DND-41 (cell line): ENCODE data around the gene STARD13.

Source experiments
- ATAC-seq: fragments of 200-7000 bp; cut with Tn5 transposase; 3 replicates; pipeline ENCODE4 v1.9.1; 2021; ENCODE audit warnings: low read depth; ENCODE audit not compliant: insufficient read depth
- DNase-seq: peaks from one replicate; pipeline ENCODE4 v3.0.0-alpha.2; 2020
- H2AFZ ChIP-seq: 2 replicates; pipeline ENCODE4 v1.6.0; 2012; ENCODE audit warnings: low read depth, low read length
- H3K27ac ChIP-seq: 2 replicates; pipeline ENCODE4 v1.5.1; 2012; ENCODE audit warnings: low read length, inconsistent platforms
- H3K27me3 ChIP-seq: fragments of 200-600 bp; sonication (generic); 2 replicates; pipeline ENCODE4 v1.6.0; 2012; ENCODE audit warnings: low read length, mild to moderate bottlenecking, inconsistent platforms; ENCODE audit not compliant: insufficient read depth, poor library complexity
- H3K36me3 ChIP-seq: 2 replicates; pipeline ENCODE4 v1.5.1; 2012; ENCODE audit warnings: low read length, inconsistent platforms; ENCODE audit not compliant: insufficient read depth
- H3K4me1 ChIP-seq: 2 replicates; pipeline ENCODE4 v1.5.1; 2012; ENCODE audit warnings: mild to moderate bottlenecking, low read length; ENCODE audit not compliant: insufficient read depth
- H3K4me2 ChIP-seq: 2 replicates; pipeline ENCODE4 v1.6.0; 2012; ENCODE audit warnings: mild to moderate bottlenecking, moderate library complexity, low read length, inconsistent platforms; ENCODE audit not compliant: insufficient read depth
- H3K4me3 ChIP-seq, 2 experiments: fragments of 200-600 bp in 1 of 2; shearing (Covaris generic) in 1 of 2; 2 replicates each; pipeline ENCODE4 v1.5.1; 2012 to 2016; ENCODE audit warnings: inconsistent platforms in 2 of 2, low read length in 2 of 2, mild to moderate bottlenecking in 2 of 2, low read depth in 1 of 2, moderate library complexity in 1 of 2
- H3K79me2 ChIP-seq: 2 replicates; pipeline ENCODE4 v1.6.0; 2012; ENCODE audit warnings: low read length, inconsistent platforms; ENCODE audit not compliant: insufficient read depth
- H3K9ac ChIP-seq: 2 replicates; pipeline ENCODE4 v1.6.0; 2012; ENCODE audit warnings: low read depth, mild to moderate bottlenecking, inconsistent platforms, low read length, moderate library complexity
- H3K9me3 ChIP-seq: 2 replicates; pipeline ENCODE4 v1.5.1; 2012; ENCODE audit warnings: low read length, moderate library complexity, mild to moderate bottlenecking, inconsistent platforms; ENCODE audit not compliant: insufficient read depth, severe bottlenecking
- H4K20me1 ChIP-seq: 2 replicates; pipeline ENCODE4 v1.6.0; 2012; ENCODE audit warnings: low read length; ENCODE audit not compliant: insufficient read depth
- CTCF ChIP-seq: IDR thresholded peaks from 2 replicates; pipeline ENCODE4 v1.5.1; 2012; ENCODE audit warnings: borderline replicate concordance, low read length, moderate library complexity, mild to moderate bottlenecking; ENCODE audit not compliant: poor library complexity, severe bottlenecking; ENCODE audit errors: extremely low read depth
- EZH2 ChIP-seq: IDR thresholded peaks from 3 replicates; pipeline ENCODE4 v1.6.1; 2012; ENCODE audit warnings: borderline replicate concordance, low read depth, mild to moderate bottlenecking, moderate library complexity, low read length, inconsistent platforms; ENCODE audit not compliant: severe bottlenecking

The STARD13 gene

GRCh38 chr13:33078263-33078662, 207.3 kb downstream of the STARD13 start:
- no peak overlapping the region for H3K4me3 ChIP-seq
- no peak overlapping the region for H3K9ac ChIP-seq
- TF ChIP-seq CTCF: no peak
- TF ChIP-seq EZH2: no peak
- no peaks in the 10 kb centered on the region for H3K27me3 ChIP-seq
- no peak overlapping the region for H2AFZ ChIP-seq
- DNase-seq: no peak
- no peaks in the 10 kb centered on the region for H4K20me1 ChIP-seq
- H3K4me1 ChIP-seq: no peaks in the 10 kb centered on the region
- no peak for ATAC-seq
- H3K27ac ChIP-seq: no peak overlapping the region
- no peaks in the 10 kb centered on the region for H3K79me2 ChIP-seq
- no peak overlapping the region for H3K4me2 ChIP-seq
- H3K36me3 ChIP-seq: no peaks in the 10 kb centered on the region
- no peaks in the 10 kb centered on the region for H3K9me3 ChIP-seq

GRCh38 chr13:33076001-33076992, 209.3 kb downstream of the STARD13 start:
- Histone ChIP-seq H2AFZ (no peak overlapping the region), H3K27ac (no peak overlapping the region), H3K4me3 (no peak overlapping the region)

GRCh38 chr13:33073338-33073737, 212.2 kb downstream of the STARD13 start:
- no peak overlapping the region for H3K9ac ChIP-seq
- no peaks in the 10 kb centered on the region for H3K27me3 ChIP-seq
- no peak overlapping the region for H2AFZ ChIP-seq
- H3K9me3 ChIP-seq: no peaks in the 10 kb centered on the region
- no peak overlapping the region for H3K4me3 ChIP-seq
- no peaks in the 10 kb centered on the region for H4K20me1 ChIP-seq
- no peak for ATAC-seq
- TF ChIP-seq EZH2 (no peak), CTCF (no peak)
- H3K4me2 ChIP-seq: no peak overlapping the region
- DNase-seq: no peak
- H3K27ac ChIP-seq: no peak overlapping the region
- no peaks in the 10 kb centered on the region for H3K79me2 ChIP-seq
- no peaks in the 10 kb centered on the region for H3K36me3 ChIP-seq
- H3K4me1 ChIP-seq: no peaks in the 10 kb centered on the region

More at GRCh38 chr13:33076001-33076992, 209.3 kb downstream of the STARD13 start:
- Histone ChIP-seq H3K79me2 (no peaks in the 10 kb centered on the region), H3K4me2 (no peak overlapping the region), H4K20me1 (no peaks in the 10 kb centered on the region), H3K27me3 (no peaks in the 10 kb centered on the region), H3K9me3 (no peaks in the 10 kb centered on the region), H3K36me3 (no peaks in the 10 kb centered on the region), H3K9ac (no peak overlapping the region), H3K4me1 (no peaks in the 10 kb centered on the region)
- DNase-seq (no peak), ATAC-seq (no peak)
- TF ChIP-seq CTCF: no peak
- TF ChIP-seq EZH2: no peak
